GM10248 (cell line): ENCODE measurements around the gene EXPH5.

ENCODE experiments used
- CTCF ChIA-PET: fragments of 300-600 bp; sonication (Branson Sonifier 250); formaldehyde crosslinking; extraction: SDS; loops from one replicate; lab custom pipeline; 2021; ENCODE audit warnings: antibody characterized with exemption; lab: Yijun Ruan, JAX
- POLR2A ChIA-PET: fragments of 350-650 bp; sonication (Branson Sonifier 250); formaldehyde crosslinking; extraction: SDS; loops from one replicate; lab custom pipeline; 2020; ENCODE audit warnings: antibody characterized with exemption; lab: Yijun Ruan, JAX
- DNase-seq: peaks from one replicate; pipeline ENCODE4 v3.0.0; 2012; ENCODE audit errors: extremely low spot score
- TF ChIP-seq, protein P1 (sequence below): IDR thresholded peaks from 2 replicates; pipeline ENCODE4 v1.5.1; 2012; ENCODE audit warnings: mild to moderate bottlenecking, low read depth; ENCODE audit errors: extremely low read depth, missing control alignments, control extremely low read depth

Gene EXPH5

DNA sequence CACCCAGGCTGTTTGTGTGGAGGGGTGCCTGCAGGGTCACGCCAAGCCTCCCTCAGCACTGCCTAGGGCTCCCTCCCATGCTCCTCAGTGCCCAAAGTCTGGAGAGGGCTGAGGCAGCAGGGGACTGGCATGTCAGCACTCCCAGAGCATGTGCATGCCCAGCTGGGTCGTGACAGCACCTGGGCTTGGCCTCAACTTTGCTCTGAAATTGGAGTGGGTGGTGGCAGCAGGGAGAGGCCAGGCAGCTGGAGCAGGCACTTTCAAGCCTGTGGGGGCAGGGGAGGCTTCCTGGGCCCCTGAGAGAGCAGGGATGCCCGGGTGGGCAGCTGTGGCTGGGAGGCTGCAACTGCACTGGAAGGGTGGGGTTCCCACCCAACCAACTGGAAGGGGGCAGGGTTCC lies 35.7 kb upstream of the EXPH5 start:
- TF ChIP-seq, protein P1, sequence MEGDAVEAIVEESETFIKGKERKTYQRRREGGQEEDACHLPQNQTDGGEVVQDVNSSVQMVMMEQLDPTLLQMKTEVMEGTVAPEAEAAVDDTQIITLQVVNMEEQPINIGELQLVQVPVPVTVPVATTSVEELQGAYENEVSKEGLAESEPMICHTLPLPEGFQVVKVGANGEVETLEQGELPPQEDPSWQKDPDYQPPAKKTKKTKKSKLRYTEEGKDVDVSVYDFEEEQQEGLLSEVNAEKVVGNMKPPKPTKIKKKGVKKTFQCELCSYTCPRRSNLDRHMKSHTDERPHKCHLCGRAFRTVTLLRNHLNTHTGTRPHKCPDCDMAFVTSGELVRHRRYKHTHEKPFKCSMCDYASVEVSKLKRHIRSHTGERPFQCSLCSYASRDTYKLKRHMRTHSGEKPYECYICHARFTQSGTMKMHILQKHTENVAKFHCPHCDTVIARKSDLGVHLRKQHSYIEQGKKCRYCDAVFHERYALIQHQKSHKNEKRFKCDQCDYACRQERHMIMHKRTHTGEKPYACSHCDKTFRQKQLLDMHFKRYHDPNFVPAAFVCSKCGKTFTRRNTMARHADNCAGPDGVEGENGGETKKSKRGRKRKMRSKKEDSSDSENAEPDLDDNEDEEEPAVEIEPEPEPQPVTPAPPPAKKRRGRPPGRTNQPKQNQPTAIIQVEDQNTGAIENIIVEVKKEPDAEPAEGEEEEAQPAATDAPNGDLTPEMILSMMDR: no peak
- DNase-seq: no peak
- ChIA-PET CTCF (interaction anchor here (0.9 to 6.9 kb wide), 4 partner anchors 11 to 59 kb away, joined by 3 to 61 read pairs (median 4); no protein-coding TSS in a partner anchor), POLR2A (no interaction called here)

DNA sequence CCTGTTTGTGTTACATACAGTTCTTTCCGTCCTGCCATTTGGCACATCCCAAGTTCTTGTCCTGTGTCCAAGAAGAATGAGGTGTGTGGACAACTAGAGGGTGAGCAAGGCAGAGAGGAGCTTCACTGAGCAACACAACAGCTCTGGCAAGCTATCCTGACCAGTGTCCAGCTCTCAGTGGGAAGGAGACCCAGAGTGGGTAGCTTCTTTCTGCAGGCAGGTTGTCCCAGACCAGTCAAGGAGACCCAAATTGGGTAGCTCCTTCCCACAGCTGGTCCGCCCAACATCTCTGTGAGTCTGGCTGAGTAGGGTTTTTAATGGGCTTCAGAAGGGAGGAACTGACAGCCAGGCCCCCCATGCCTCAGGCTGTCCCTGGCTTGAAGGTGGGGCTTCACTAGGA lies 35.2 kb upstream of the EXPH5 start:
- POLR2A ChIA-PET: no interaction called here
- no peak for DNase-seq
- TF ChIP-seq, protein P1: no peak
- CTCF ChIA-PET: interaction anchor here (0.9 to 6.9 kb wide), 4 partner anchors 12 to 59 kb away, joined by 3 to 61 read pairs (median 4); no protein-coding TSS in a partner anchor

DNA sequence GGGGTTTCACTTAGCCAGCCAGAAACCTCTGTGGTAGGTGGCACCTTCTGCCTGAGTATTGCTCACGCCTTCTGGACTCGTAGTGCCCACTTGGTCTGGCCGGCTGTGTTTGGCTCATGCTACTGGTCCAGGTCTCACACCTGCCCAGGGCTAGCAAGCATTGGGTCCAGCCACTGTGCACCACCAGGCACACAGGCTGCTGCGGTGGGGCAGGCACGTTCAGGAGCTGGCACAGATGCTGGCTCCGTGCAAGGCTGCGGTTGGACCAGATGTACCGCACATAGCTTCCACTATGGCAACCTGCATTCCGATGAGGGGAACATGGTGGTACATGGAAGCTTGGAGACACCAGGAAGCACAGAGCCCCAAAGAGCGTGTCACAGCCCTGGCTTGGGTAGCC lies 34.8 kb upstream of the EXPH5 start:
- CTCF ChIA-PET: interaction anchor here (0.9 to 6.9 kb wide), 3 partner anchors 12 to 40 kb away, joined by 3 to 61 read pairs (median 4); no protein-coding TSS in a partner anchor
- POLR2A ChIA-PET: no interaction called here
- no peak for DNase-seq
- TF ChIP-seq, protein P1: no peak

DNA sequence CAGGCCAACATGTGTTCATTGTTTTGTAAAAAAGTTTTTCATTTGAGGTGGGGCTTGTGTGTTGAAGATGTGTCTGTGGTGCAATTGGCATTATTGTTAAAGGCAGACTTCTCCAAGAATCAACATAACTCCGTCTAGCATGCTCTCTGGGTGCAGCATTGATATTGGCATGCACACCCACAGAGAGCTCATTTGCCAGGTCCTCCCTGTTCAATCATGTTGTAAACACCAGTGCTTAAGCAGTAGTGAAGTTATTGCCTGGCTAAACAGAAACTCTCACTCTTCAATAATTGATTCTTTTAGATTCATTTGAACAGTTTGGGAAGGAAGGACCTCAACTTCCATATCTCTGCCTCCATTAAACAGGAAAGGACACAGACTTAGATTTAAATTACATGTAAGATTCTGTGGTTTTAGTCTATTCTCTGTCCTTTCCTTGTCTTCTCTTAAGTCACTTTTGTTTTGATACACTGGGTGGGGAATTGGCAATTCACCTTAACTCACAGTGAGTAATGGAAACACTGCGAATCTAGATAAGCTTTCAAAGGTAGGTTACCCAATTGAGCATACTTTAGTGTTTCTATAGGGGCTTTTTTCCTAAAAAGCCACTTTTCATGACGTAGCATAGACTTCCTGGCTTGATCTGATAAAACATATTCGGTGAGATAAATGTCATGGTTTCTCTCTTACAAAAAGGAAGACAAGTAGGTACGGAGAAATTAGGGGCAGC lies 30.8 kb upstream of the EXPH5 start:
- ChIA-PET CTCF (interaction anchor here (1.0 to 1.4 kb wide), 2 partner anchors 8 to 12 kb away, joined by 3 to 4 read pairs; no protein-coding TSS in a partner anchor), POLR2A (interaction anchor here (0.6 kb wide), 1 partner anchor 8 kb away, joined by 3 read pairs; no protein-coding TSS in a partner anchor)
- TF ChIP-seq, protein P1: no peak
- DNase-seq: no peak

DNA sequence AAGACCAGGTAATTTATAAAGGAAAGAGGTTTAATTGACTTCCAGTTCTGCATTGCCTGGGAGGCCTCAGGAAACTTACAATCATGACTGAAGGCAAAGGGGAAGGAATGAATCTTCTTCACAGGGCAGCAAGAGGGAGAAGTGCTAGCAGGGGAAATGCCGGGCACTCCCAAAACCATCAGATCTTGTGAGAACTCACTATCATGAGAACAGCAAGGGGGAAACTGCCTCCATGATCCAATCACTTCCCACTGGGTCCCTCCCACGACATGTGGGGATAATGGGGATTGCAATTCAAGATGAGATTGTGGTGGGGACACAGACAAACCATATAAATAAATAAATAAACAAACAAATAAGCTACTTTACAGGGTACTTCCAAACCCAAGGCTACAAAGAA lies 28.8 kb upstream of the EXPH5 start:
- ChIA-PET CTCF (interaction anchor here (1.2 to 3.8 kb wide), 4 partner anchors 9 to 34 kb away, joined by 4 to 21 read pairs (median 12); no protein-coding TSS in a partner anchor), POLR2A (no interaction called here)
- no peak for DNase-seq
- TF ChIP-seq, protein P1: no peak

DNA sequence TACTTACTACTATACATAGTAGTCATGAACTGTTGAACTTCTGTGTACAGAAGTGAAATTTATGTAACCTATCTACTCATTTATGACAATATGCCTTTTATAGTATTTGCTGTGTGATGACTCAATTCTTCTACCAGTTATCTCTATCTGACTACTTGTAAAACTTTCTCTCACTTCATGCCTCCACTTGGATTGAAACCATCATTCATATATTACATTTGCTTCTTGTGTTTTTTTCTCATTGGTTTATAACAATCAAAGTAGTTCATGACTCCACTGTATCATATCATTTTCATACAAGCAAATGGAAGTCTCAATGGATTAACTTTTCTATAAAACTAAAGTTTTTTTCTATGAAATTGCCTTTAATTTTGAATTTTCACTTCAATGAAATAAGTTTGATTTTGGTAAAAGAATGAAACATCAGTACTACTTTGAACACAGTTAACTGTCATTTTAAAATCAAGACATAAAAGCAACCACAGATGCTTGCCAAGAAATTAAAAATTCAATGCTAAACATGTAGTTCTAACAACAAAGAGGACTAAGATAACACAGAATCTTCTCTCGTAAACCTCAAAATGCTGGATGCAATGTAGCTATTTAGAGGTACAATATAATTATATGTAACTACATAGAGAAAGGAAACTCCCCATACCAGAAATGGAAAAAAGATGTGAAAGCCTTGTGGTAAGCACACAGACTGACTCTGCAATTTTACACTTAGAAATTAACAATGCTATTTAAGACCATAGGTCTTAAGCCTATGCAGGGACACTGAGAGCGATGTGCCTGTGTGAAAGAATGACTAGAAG lies 27.6 kb upstream of the EXPH5 start:
- POLR2A ChIA-PET: no interaction called here
- CTCF ChIA-PET: interaction anchor here (0.5 to 3.8 kb wide), 7 partner anchors 10 to 40 kb away, joined by 3 to 21 read pairs (median 4); no protein-coding TSS in a partner anchor
- TF ChIP-seq, protein P1: no peak
- DNase-seq: peak; percentile 55
